ENCODE data around the gene GATAD2A. TPM values are rescaled to one million over a fixed set of nuclear protein-coding genes. Genes with fewer than 3 reads are reported as not detected.

Gene GATAD2A
- total RNA-seq, 1 donor from 2014 or later: 75.6 TPM

GRCh38 chr19:19558055-19558454 is 152.6 kb downstream of the GATAD2A start:
- TF ChIP-seq, protein P1, sequence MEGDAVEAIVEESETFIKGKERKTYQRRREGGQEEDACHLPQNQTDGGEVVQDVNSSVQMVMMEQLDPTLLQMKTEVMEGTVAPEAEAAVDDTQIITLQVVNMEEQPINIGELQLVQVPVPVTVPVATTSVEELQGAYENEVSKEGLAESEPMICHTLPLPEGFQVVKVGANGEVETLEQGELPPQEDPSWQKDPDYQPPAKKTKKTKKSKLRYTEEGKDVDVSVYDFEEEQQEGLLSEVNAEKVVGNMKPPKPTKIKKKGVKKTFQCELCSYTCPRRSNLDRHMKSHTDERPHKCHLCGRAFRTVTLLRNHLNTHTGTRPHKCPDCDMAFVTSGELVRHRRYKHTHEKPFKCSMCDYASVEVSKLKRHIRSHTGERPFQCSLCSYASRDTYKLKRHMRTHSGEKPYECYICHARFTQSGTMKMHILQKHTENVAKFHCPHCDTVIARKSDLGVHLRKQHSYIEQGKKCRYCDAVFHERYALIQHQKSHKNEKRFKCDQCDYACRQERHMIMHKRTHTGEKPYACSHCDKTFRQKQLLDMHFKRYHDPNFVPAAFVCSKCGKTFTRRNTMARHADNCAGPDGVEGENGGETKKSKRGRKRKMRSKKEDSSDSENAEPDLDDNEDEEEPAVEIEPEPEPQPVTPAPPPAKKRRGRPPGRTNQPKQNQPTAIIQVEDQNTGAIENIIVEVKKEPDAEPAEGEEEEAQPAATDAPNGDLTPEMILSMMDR (IDR thresholded peaks at IDR 0.05): no peak
- Mint-ChIP-seq H3K27ac (ENCODE audit: unreplicated experiment) (no peak overlapping the region), H3K4me1 (ENCODE audit: unreplicated experiment) (no peaks in the 10 kb centered on the region), H3K27me3 (ENCODE audit: unreplicated experiment) (no peaks in the 10 kb centered on the region), H3K4me3 (ENCODE audit: unreplicated experiment) (no peak overlapping the region), H3K9me3 (ENCODE audit: unreplicated experiment) (no peaks in the 10 kb centered on the region), H3K36me3 (ENCODE audit: unreplicated experiment) (no peaks in the 10 kb centered on the region)
- no peak for DNase-seq (ENCODE audit: extremely low spot score, unreplicated experiment)

Small RNAs within 50 kb of the gene (microRNA-seq; reads per million reads assigned to microRNA genes)
- not detected for gene MIR640 (ENCODE audit: unreplicated experiment)

Other genes starting within 250 kb of the GATAD2A start
- gene MEF2B, start 235.4 kb upstream of the GATAD2A start, total RNA-seq: 1.2 and 1.6 TPM in 2 replicates
- 23.7 and 24.4 TPM in 2 replicates for gene BORCS8, start 213.5 kb upstream of the GATAD2A start, total RNA-seq
- 74.8 and 75.3 TPM in 2 replicates for gene RFXANK, start 213.4 kb upstream of the GATAD2A start, total RNA-seq
- 11.6 and 11.7 TPM in 2 replicates for gene NR2C2AP, start 202.3 kb upstream of the GATAD2A start, total RNA-seq
- not detected in 2 replicates for gene NCAN, start 193.7 kb upstream of the GATAD2A start, total RNA-seq
- gene TM6SF2, start 132.4 kb upstream of the GATAD2A start, total RNA-seq: 1.3 and 1.6 TPM in 2 replicates
- gene SUGP1, start 85.2 kb upstream of the GATAD2A start, total RNA-seq: 61.9 and 71.7 TPM in 2 replicates
- gene MAU2, start 84.8 kb upstream of the GATAD2A start, total RNA-seq: 75.7 and 82.3 TPM in 2 replicates
- gene TSSK6, start 109.9 kb downstream of the GATAD2A start, total RNA-seq: 1.7 and 2.0 TPM in 2 replicates
- gene NDUFA13, start 110.5 kb downstream of the GATAD2A start, total RNA-seq: 372 and 376 TPM in 2 replicates
- 6.1 and 6.3 TPM in 2 replicates for gene YJEFN3, start 123.2 kb downstream of the GATAD2A start, total RNA-seq
- gene CILP2, start 132.6 kb downstream of the GATAD2A start, total RNA-seq: 0.63 and 1.1 TPM in 2 replicates
- 0.46 and 0.52 TPM in 2 replicates for gene PBX4, start 213.0 kb downstream of the GATAD2A start, total RNA-seq
- 6.8 and 7.4 TPM in 2 replicates for gene LPAR2, start 222.5 kb downstream of the GATAD2A start, total RNA-seq
- 10.5 and 12.0 TPM in 2 replicates for gene GMIP, start 238.0 kb downstream of the GATAD2A start, total RNA-seq